HCT116 (cell line): ENCODE results near the gene HSD17B12.

Source experiments
- CEBPB ChIP-seq: IDR thresholded peaks from 2 replicates; pipeline ENCODE4 v1.6.1; 2012; ENCODE audit warnings: low read depth
- EZH2 ChIP-seq: fragments of 200-600 bp; sonication (generic); IDR thresholded peaks from 2 replicates; pipeline ENCODE4 v1.6.1; 2017; ENCODE audit warnings: antibody characterized with exemption, mixed run types
- POLR2A ChIP-seq: IDR thresholded peaks from 2 replicates; pipeline ENCODE4 v1.7.0; 2011; ENCODE audit warnings: borderline replicate concordance; ENCODE audit not compliant: insufficient read depth, insufficient read length; ENCODE audit errors: extremely low read depth
- ZFX ChIP-seq: fragments of 450-650 bp; IDR thresholded peaks from 2 replicates; pipeline ENCODE4 v1.6.1; 2017
- ZNF274 ChIP-seq: fragments of 200-500 bp; sonication (Bioruptor generic); IDR thresholded peaks from 2 replicates; pipeline ENCODE4 v1.6.1; 2014; ENCODE audit warnings: mild to moderate bottlenecking, low read depth, low read length, inconsistent platforms
- TF ChIP-seq, protein P1 (sequence below), 3 experiments: fragments of 200-600 bp in 1 of 3; sonication (generic) in 1 of 3; IDR thresholded peaks in 2 of 3; conservative IDR thresholded peaks in 1 of 3; 2 replicates each; pipeline ENCODE4 v1.5.1; 2012 to 2017; ENCODE audit warnings: low read depth in 2 of 3, low read length in 2 of 3, antibody characterized with exemption in 1 of 3, borderline replicate concordance in 1 of 3, control low read depth in 1 of 3, mild to moderate bottlenecking in 1 of 3, mixed read lengths in 1 of 3, mixed run types in 1 of 3, moderate library complexity in 1 of 3; ENCODE audit not compliant: insufficient read depth in 1 of 3

DNA sequence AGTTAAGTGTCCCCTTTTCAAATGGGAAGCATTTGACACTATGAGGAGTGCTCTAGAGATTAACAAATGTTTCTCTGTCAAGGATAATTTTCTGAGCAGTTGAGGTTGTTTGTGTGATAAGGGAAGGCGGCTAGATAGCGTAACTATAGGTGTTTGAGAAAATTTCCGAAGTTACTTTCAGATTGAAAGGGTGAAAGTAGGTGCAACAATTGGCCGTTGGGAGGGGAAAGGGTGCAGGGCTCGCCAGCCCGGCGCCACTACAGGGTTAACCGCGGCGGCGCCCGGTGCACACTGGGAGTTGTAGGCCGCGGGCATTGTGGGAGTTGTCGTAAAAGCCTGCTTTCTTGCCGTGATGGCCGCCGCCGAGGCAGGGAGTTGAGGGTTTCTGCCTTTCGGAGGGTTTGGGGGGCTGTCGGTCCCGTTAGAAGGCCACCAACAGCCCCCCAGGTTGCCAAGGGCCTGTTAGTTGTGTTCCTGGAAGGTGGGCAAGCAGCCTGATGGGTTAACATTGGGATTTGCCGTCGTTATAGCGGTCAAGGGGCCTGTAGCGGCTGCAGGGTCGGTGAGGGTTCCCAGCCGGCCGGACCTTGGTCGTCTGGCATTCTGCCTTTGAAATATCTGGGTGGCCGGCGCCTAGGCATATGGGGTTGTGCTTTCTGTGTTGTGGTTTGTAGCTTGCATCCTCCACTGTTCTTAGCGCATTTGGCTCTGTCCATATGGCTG, 36.5 kb upstream of the HSD17B12 start:
- peak; percentile 93 for TF ChIP-seq ZFX
- no peak for TF ChIP-seq ZNF274
- TF ChIP-seq EZH2: no peak
- TF ChIP-seq CEBPB: no peak
- TF ChIP-seq POLR2A: no peak
- TF ChIP-seq, protein P1, sequence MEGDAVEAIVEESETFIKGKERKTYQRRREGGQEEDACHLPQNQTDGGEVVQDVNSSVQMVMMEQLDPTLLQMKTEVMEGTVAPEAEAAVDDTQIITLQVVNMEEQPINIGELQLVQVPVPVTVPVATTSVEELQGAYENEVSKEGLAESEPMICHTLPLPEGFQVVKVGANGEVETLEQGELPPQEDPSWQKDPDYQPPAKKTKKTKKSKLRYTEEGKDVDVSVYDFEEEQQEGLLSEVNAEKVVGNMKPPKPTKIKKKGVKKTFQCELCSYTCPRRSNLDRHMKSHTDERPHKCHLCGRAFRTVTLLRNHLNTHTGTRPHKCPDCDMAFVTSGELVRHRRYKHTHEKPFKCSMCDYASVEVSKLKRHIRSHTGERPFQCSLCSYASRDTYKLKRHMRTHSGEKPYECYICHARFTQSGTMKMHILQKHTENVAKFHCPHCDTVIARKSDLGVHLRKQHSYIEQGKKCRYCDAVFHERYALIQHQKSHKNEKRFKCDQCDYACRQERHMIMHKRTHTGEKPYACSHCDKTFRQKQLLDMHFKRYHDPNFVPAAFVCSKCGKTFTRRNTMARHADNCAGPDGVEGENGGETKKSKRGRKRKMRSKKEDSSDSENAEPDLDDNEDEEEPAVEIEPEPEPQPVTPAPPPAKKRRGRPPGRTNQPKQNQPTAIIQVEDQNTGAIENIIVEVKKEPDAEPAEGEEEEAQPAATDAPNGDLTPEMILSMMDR (IDR thresholded peaks at IDR 0.05 in 2 of 3, conservative IDR thresholded peaks at IDR 0.05 in 1 of 3; ENCODE audit: borderline replicate concordance in 1 of 3, insufficient read depth in 1 of 3, low read depth in 2 of 3, low read length in 2 of 3): no peak
